Fibroblast of skin of scalp (primary cell): ENCODE measurements around the gene GPC6.
A peak's percentile ranks its signal among the peaks of the same experiment; 100 is the strongest.

ENCODE experiments used
- DNase-seq: peaks from one replicate; pipeline ENCODE4 v3.0.0-alpha.2; 2013

The GPC6 gene

GRCh38 chr13:93784191-93784590 is 557.6 kb downstream of the GPC6 start:
- no peak for DNase-seq

- DNase-seq: no peak
These were observed 560.4 kb downstream of the GPC6 start for GRCh38 chr13:93786846-93787489.

DNA sequence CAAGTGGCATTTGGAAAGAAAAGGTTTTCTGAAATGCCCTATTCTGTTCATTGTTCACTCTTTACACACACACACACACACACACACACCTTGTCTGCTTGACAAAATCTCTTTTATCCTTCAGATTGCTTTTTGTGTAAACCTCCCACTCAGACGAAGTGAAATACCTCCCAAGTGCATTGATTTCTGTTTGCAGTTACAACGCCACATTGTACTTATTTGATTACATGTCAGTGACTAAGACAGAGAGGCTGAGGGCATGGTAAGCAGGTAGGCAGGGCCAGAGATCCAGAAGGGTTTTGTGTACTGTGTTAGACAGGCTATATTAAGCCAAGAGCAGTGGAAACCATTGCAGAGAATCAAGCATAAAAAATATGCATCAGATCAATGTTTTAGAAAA is 561.8 kb downstream of the GPC6 start:
- DNase-seq: no peak

GRCh38 chr13:93789058-93789457 is 562.5 kb downstream of the GPC6 start:
- DNase-seq: no peak

DNA sequence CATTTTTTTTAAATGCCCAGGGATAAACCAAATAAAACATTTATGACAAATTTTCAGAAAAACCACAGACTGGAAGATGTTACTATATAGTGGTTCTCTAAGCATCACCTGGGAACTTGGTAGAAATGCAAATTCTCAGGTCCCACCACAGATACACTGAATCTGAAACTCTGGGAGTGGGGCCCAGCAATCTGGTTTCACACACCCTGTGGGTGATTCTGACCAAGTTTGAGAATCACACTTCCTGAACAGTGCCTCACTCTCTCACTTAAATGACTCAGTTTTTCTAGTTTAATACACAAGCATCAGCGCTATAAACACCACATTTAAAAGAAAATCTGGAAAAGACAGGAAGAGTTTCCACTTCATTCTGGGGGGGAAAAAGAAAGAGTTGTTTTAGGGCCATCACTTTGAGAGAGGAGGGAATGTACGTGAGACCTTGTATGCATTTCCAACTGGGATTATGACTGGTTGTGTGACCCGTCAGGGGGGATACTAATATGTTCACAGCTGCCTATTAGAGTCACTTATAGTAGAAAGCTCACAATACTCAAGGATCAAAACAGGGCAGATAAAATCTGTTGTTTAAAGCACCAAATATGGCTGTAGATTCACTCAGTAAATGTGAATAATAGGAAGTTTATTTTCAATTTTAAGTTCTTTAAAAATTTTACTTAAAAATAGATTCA is 567.7 kb downstream of the GPC6 start:
- no peak for DNase-seq

- no peak for DNase-seq
These were observed 570.9 kb downstream of the GPC6 start for GRCh38 chr13:93797463-93797862.

DNA sequence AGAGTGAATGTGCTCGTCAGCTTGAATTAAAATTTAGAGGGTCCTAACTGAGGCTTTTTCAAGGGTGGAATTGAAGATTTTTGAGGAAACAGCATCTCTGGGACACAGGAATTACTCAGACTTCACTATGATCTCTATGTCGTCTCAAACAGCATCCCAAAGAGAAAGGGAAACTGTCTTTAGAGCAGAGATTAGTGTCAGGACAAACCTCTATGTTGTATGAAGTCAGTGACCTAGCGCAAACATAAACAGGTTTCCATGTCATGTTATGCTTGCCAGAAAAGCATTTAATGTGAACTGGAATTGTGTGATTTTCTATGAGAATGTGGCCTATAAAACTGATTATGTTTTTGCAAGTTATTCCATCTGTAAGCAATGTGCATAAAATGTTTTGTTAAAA is 573.7 kb downstream of the GPC6 start:
- DNase-seq: no peak

- DNase-seq: no peak
These were observed 579.1 kb downstream of the GPC6 start for GRCh38 chr13:93805736-93806135.

GRCh38 chr13:93806861-93807260 is 580.3 kb downstream of the GPC6 start:
- no peak for DNase-seq

- DNase-seq: no peak
These were observed 583.7 kb downstream of the GPC6 start for GRCh38 chr13:93810264-93810663.

DNA sequence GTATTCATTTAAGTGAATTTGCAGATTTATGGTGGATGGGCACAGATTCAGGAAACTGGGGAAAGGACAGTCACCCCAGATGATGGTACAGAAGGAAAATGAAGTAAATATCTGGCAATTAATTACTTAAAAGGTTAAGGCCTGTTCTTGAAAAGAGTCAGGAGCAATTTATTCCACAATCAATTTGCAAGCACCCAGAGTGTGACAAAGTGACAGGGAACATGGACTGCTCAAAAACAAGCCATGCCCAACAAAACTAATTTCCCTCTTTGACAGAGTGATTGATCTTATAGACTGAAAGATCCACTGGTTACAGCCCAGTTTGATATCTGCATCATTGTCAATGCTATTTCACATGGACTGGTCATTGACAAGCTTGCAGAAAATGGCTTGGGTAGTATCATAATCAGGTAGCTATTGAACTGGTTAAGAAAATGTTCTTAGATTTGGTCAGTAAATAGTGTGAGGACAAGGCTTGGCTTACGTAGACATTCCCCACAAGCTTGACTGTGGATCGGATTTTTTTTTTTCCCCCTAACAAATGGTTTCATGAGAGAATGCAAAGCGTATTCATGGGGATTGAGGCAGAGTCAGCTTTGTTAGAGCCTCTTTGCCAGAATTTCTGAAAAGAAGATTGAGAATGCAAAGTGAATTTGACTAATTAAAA is 584.6 kb downstream of the GPC6 start:
- no peak for DNase-seq

- DNase-seq: no peak
These were observed 585.1 kb downstream of the GPC6 start for GRCh38 chr13:93811738-93812112.

GRCh38 chr13:93814658-93815057 is 588.1 kb downstream of the GPC6 start:
- no peak for DNase-seq

GRCh38 chr13:93818345-93818744 is 591.7 kb downstream of the GPC6 start:
- no peak for DNase-seq

- DNase-seq: no peak
These were observed 592.8 kb downstream of the GPC6 start for GRCh38 chr13:93819331-93819890.

DNA sequence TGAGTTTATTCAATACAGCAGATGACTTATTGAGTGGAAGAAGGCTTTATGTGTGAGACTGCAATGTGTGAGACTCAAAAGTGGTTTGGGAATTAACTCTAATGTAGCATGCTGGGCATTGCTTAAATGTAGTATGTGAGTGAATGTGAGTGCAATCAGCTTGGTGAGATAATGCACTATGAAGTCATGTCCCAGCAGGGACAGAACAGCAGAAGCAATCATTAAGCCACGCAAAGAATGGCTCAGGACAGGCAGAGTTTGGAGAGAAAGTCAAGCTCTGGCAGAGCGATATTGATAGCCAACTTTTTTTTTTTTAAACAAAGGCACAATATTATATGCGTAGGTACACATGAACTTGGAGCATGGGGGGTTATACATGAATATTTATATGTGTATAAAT is 597.7 kb downstream of the GPC6 start:
- no peak for DNase-seq

DNA sequence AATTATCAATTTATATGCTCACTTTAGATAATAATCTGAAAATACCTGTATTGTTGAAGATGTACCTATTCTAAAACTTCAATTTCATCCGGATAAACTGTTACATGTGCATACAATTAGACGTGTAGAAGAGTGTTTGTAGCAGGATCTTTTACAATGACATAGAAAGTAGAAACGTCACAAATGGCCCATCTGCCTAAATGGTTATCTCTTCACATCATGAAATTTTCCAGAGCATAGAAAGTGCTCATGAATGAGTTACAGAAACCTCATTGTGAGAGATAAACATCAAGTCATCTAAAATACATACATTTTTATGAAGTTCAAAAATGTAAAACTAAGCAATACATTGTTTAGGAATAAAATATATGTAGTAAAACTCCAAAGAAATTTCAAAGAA is 607.4 kb downstream of the GPC6 start:
- DNase-seq: no peak

GRCh38 chr13:93843082-93843481 is 616.5 kb downstream of the GPC6 start:
- no peak for DNase-seq

- DNase-seq: peak; percentile 44
These were observed 620.6 kb downstream of the GPC6 start for GRCh38 chr13:93847162-93847561.

DNA sequence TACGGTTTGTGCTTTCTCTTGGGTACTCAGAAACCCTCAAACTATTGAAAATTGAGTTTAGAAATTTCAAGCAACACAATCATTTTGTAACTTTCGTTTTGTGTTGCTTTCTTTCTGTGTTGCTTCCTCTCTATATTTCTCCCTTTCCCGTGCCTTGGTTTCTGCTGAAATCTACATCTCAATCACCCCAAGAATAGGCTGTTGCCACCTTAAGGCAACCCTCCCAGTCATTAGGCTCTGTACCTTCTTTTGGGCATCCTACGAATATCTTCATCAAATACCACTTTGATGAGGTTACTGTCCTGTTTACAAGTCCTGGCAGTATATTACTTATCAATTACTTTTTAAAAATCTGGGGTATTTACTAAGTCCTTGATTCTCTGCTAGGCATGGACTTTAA is 621.6 kb downstream of the GPC6 start:
- DNase-seq: no peak

DNA sequence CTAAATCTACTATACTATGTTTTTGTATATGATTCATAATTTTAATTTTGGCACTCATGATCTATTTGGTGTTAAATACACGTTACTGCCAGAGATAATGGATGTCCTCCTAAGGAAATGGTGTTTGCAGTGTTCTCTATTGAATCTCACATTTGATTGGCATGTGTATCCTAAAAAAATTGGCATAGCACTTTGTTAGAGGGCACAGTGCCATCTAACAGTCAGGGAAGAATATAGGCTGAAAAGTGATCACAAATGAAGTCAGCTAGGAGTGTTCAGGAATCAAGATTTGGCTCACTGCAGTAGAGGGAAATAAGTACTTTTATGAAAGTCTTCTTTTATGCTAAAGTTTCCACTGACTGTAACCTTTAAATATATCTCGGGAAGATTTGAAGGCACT is 624.6 kb downstream of the GPC6 start:
- DNase-seq: no peak

GRCh38 chr13:93853912-93854311 is 627.3 kb downstream of the GPC6 start:
- DNase-seq: no peak

DNA sequence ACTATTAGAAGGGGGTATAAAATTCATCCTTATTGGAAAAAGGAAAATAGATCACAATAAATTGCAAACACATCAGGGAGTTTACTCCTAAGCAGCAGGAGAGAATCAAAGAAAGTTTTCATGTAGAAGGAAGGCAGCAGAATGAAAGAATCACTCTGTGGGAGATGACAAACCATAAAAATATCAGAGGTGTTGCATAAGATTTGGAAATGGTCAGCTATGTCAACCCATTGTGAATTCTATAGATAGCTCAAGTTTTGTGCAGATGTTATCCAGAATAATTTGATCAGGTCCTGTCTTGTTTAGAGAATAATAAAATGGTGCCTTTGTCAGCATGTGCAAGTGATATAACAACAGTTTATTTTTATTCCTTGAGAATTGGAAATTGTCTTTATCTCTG is 630.5 kb downstream of the GPC6 start:
- peak; percentile 21 for DNase-seq

DNA sequence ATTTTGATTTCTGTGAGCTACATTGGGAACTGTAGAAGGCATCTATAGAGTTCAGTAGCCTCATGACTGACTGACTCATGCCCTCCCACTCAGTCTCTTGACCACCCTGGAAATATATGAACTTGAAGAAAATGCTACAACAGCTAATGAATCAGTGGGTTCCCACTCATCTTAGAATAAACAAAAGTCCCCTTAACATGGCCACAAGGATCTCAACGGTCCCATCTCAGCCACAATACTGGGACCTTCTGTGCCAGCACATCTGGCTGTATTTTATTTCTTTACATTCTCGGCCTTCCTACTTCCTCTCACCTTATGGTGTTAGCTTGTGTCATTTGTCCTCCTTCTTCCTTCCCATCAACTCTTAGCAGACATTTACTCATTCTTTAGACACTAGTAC is 633.1 kb downstream of the GPC6 start:
- no peak for DNase-seq
